Activated CD4-positive, alpha-beta T cell treated with anti-CD3 and anti-CD28 coated beads for 36 hours (primary cell): ENCODE results near the gene NOC4L. TPM values are rescaled to one million over a fixed set of nuclear protein-coding genes. Genes with fewer than 3 reads are reported as not detected.

Experiments used
- ATAC-seq: fragments of 200-7000 bp; cut with Tn5 transposase; one replicate; pipeline ENCODE4 v1.10.0; 2021; ENCODE audit warnings: mild to moderate bottlenecking, moderate library complexity
- CTCF ChIA-PET: fragments of 350-600 bp; sonication (Branson Sonifier 250); formaldehyde crosslinking; loops from one replicate; lab custom pipeline; 2021; ENCODE audit warnings: antibody characterized with exemption; lab: Charles Lee
- POLR2A ChIA-PET: fragments of 350-600 bp; sonication (Branson Sonifier 250); formaldehyde crosslinking; loops from one replicate; lab custom pipeline; 2021; ENCODE audit warnings: antibody characterized with exemption, inconsistent platforms; lab: Charles Lee
- DNase-seq: peaks from one replicate; pipeline ENCODE4 v3.0.0-alpha.2; 2020
- H3K27ac Mint-ChIP-seq: one replicate; pipeline ENCODE4 v1.8.0; 2021; ENCODE audit warnings: mixed read lengths
- H3K27me3 Mint-ChIP-seq: one replicate; pipeline ENCODE4 v1.8.0; 2021; ENCODE audit warnings: mixed read lengths
- H3K36me3 Mint-ChIP-seq: one replicate; pipeline ENCODE4 v1.8.0; 2021; ENCODE audit warnings: low read depth, mixed read lengths
- H3K4me1 Mint-ChIP-seq: one replicate; pipeline ENCODE4 v1.8.0; 2021; ENCODE audit warnings: mixed read lengths
- H3K4me3 Mint-ChIP-seq: one replicate; pipeline ENCODE4 v1.8.0; 2021; ENCODE audit warnings: mild to moderate bottlenecking, moderate library complexity, mixed read lengths
- H3K9me3 Mint-ChIP-seq: one replicate; pipeline ENCODE4 v1.8.0; 2021; ENCODE audit warnings: low read depth, mixed read lengths
- intact Hi-C, 2 experiments: fragments of 100-400 bp; cut with DNase I in 1 of 2; cut with micrococcal nuclease in 1 of 2; formaldehyde crosslinking; loops; one replicate each; pipeline versions ENCODE4 v1.14.2 to v1.15.1; 2022 to 2024; cut with DNase I, micrococcal nuclease
- total RNA-seq, 2 experiments: library from RNA; stranded (reverse); gene quantifications; one replicate each; pipeline ENCODE4 v1.2.3, GENCODE V29; 2021

Gene NOC4L
- total RNA-seq, 2 experiments from 2014 or later, result 30.5 to 35.7 TPM

GRCh38 chr12:132153501-132154340, 9.5 kb downstream of the NOC4L start:
- ChIA-PET POLR2A (interaction anchor here (0.6 to 1.0 kb wide), 3 partner anchors 12 to 99 kb away, joined by 3 to 5 read pairs (median 4); no protein-coding TSS in a partner anchor), CTCF (interaction anchor here (0.5 to 1.5 kb wide), 14 partner anchors 10 to 456 kb away, joined by 3 to 9 read pairs (median 4); no protein-coding TSS in a partner anchor)
- intact Hi-C loops, result loop anchor here (1.0 to 5.0 kb wide), 8 partner anchors 35 to 462 kb away; partner anchors contain the start of gene GALNT9 (in 1 of the 2)
- H3K4me3 Mint-ChIP-seq, result no peak overlapping the region
- H3K9me3 Mint-ChIP-seq, result no peaks in the 10 kb centered on the region
- H3K27me3 Mint-ChIP-seq, result no peaks in the 10 kb centered on the region
- DNase-seq (peak; percentile 82), ATAC-seq (peak; percentile 95)
- H3K4me1 Mint-ChIP-seq, result no peaks in the 10 kb centered on the region
- no peaks in the 10 kb centered on the region for H3K36me3 Mint-ChIP-seq
- no peak overlapping the region for H3K27ac Mint-ChIP-seq

- Mint-ChIP-seq H3K36me3 (no peaks in the 10 kb centered on the region), H3K27me3 (no peaks in the 10 kb centered on the region)
- no peak for ATAC-seq
Measured at GRCh38 chr12:132154341-132154761, 10.1 kb downstream of the NOC4L start.

GRCh38 chr12:132154941-132155770, 10.9 kb downstream of the NOC4L start:
- Mint-ChIP-seq H3K27ac (no peak overlapping the region), H3K4me1 (no peaks in the 10 kb centered on the region), H3K27me3 (no peaks in the 10 kb centered on the region), H3K4me3 (no peak overlapping the region), H3K9me3 (no peaks in the 10 kb centered on the region), H3K36me3 (no peaks in the 10 kb centered on the region)
- peak; percentile 15 for ATAC-seq
- ChIA-PET CTCF (interaction anchor here (0.6 to 0.9 kb wide), 3 partner anchors 25 to 369 kb away, joined by 3 read pairs; no protein-coding TSS in a partner anchor), POLR2A (no interaction called here)
- intact Hi-C loops, result loop anchor here (1.0 to 5.0 kb wide), 8 partner anchors 34 to 460 kb away; partner anchors contain the start of gene GALNT9 (in 1 of the 2)
- no peak for DNase-seq

More at GRCh38 chr12:132154341-132154761, 10.1 kb downstream of the NOC4L start:
- CTCF ChIA-PET, result interaction anchor here (0.6 to 1.5 kb wide), 11 partner anchors 10 to 369 kb away, joined by 3 to 9 read pairs (median 4); no protein-coding TSS in a partner anchor
- no peaks in the 10 kb centered on the region for H3K9me3 Mint-ChIP-seq
- intact Hi-C loops, result loop anchor here (1.0 to 5.0 kb wide), 8 partner anchors 34 to 461 kb away; partner anchors contain the start of gene GALNT9 (in 1 of the 2)
- no peaks in the 10 kb centered on the region for H3K4me1 Mint-ChIP-seq
- POLR2A ChIA-PET, result interaction anchor here (0.6 to 1.0 kb wide), 3 partner anchors 13 to 100 kb away, joined by 3 to 5 read pairs (median 4); no protein-coding TSS in a partner anchor
- H3K4me3 Mint-ChIP-seq, result no peak overlapping the region
- no peak overlapping the region for H3K27ac Mint-ChIP-seq
- DNase-seq, result no peak

GRCh38 chr12:132155771-132156572, 11.7 kb downstream of the NOC4L start:
- Mint-ChIP-seq H3K9me3 (no peaks in the 10 kb centered on the region), H3K27ac (no peak overlapping the region), H3K27me3 (no peaks in the 10 kb centered on the region), H3K4me3 (no peak overlapping the region), H3K4me1 (no peaks in the 10 kb centered on the region), H3K36me3 (no peaks in the 10 kb centered on the region)
- CTCF ChIA-PET, result no interaction called here
- ATAC-seq (no peak), DNase-seq (no peak)
- POLR2A ChIA-PET, result no interaction called here
- intact Hi-C loops, result loop anchor here in 1 of 2 experiments (2.0 kb wide), 1 partner anchor 33 kb away; no protein-coding TSS in a partner anchor

GRCh38 chr12:132156573-132157325, 12.5 kb downstream of the NOC4L start:
- Mint-ChIP-seq H3K36me3 (no peaks in the 10 kb centered on the region), H3K27me3 (no peaks in the 10 kb centered on the region), H3K4me3 (no peak overlapping the region), H3K27ac (no peak overlapping the region), H3K4me1 (no peaks in the 10 kb centered on the region), H3K9me3 (no peaks in the 10 kb centered on the region)
- intact Hi-C loops, result no loop called here
- ChIA-PET CTCF (no interaction called here), POLR2A (no interaction called here)
- ATAC-seq, result no peak
- DNase-seq, result no peak

GRCh38 chr12:132157733-132158409, 13.6 kb downstream of the NOC4L start:
- H3K9me3 Mint-ChIP-seq, result no peaks in the 10 kb centered on the region
- ATAC-seq, result no peak
- no peak for DNase-seq
- H3K36me3 Mint-ChIP-seq, result no peaks in the 10 kb centered on the region
- H3K27me3 Mint-ChIP-seq, result no peaks in the 10 kb centered on the region
- intact Hi-C loops, result no loop called here
- no peak overlapping the region for H3K4me3 Mint-ChIP-seq
- ChIA-PET CTCF (interaction anchor here (1.3 kb wide), 1 partner anchor 10 kb away, joined by 3 read pairs; no protein-coding TSS in a partner anchor), POLR2A (no interaction called here)
- no peak overlapping the region for H3K27ac Mint-ChIP-seq
- peaks cover 3% of the 10 kb centered on the region for H3K4me1 Mint-ChIP-seq

- DNase-seq (no peak), ATAC-seq (no peak)
- intact Hi-C loops, result no loop called here
- POLR2A ChIA-PET, result no interaction called here
- no peaks in the 10 kb centered on the region for H3K27me3 Mint-ChIP-seq
- no peak overlapping the region for H3K27ac Mint-ChIP-seq
- no peak overlapping the region for H3K4me3 Mint-ChIP-seq
- H3K36me3 Mint-ChIP-seq, result no peaks in the 10 kb centered on the region
- H3K9me3 Mint-ChIP-seq, result no peaks in the 10 kb centered on the region
- CTCF ChIA-PET, result interaction anchor here (1.3 kb wide), 1 partner anchor 9 kb away, joined by 3 read pairs; no protein-coding TSS in a partner anchor
- H3K4me1 Mint-ChIP-seq, result peaks cover 7% of the 10 kb centered on the region
Measured at GRCh38 chr12:132158677-132159554, 14.7 kb downstream of the NOC4L start.

- POLR2A ChIA-PET, result no interaction called here
- no peaks in the 10 kb centered on the region for H3K9me3 Mint-ChIP-seq
- H3K4me1 Mint-ChIP-seq, result peaks cover 13% of the 10 kb centered on the region
- DNase-seq, result peak; percentile 37
- no peak overlapping the region for H3K27ac Mint-ChIP-seq
- H3K27me3 Mint-ChIP-seq, result no peaks in the 10 kb centered on the region
- no peaks in the 10 kb centered on the region for H3K36me3 Mint-ChIP-seq
- CTCF ChIA-PET, result no interaction called here
- ATAC-seq, result no peak
- intact Hi-C loops, result no loop called here
- no peak overlapping the region for H3K4me3 Mint-ChIP-seq
Measured at GRCh38 chr12:132159555-132160003, 15.3 kb downstream of the NOC4L start.

- Mint-ChIP-seq H3K4me3 (no peak overlapping the region), H3K4me1 (peaks cover 13% of the 10 kb centered on the region)
Measured at GRCh38 chr12:132160016-132160415, 15.8 kb downstream of the NOC4L start.

More at GRCh38 chr12:132160016-132160415, 15.8 kb downstream of the NOC4L start:
- intact Hi-C loops, result no loop called here
- Mint-ChIP-seq H3K27ac (no peak overlapping the region), H3K36me3 (no peaks in the 10 kb centered on the region), H3K27me3 (no peaks in the 10 kb centered on the region), H3K9me3 (no peaks in the 10 kb centered on the region)
- no peak for ATAC-seq
- ChIA-PET POLR2A (no interaction called here), CTCF (no interaction called here)
- no peak for DNase-seq
